GM21526 (cell line): ENCODE measurements around the gene NME1.
"Not testable (repeated sequence)": the region's sequence is repeated elsewhere in the genome, so short reads cannot be mapped to it uniquely, and the experiment has no call there.

Experiments
- ATAC-seq: cut with Tn5 transposase; IDR thresholded peaks from one replicate; pipeline ENCODE4 v1.9.1; 2021; ENCODE audit warnings: moderate library complexity; ENCODE audit not compliant: unreplicated experiment, low FRiP score

Gene NME1

GRCh38 chr17:51144266-51145022, 8.9 kb upstream of the NME1 start:
- no peak for ATAC-seq

GRCh38 chr17:51147650-51148049, 5.7 kb upstream of the NME1 start:
- ATAC-seq, result no peak

- no peak for ATAC-seq
These were observed 4.2 kb upstream of the NME1 start for GRCh38 chr17:51149163-51149562.

- no peak for ATAC-seq
These were observed 2.4 kb upstream of the NME1 start for GRCh38 chr17:51150932-51151331.

GRCh38 chr17:51152766-51153209, 571 bp upstream of the NME1 start:
- peak; percentile 9 for ATAC-seq

- ATAC-seq, result no peak
These were observed 817 bp downstream of the NME1 start for GRCh38 chr17:51154176-51154575.

GRCh38 chr17:51155416-51155815, 2.1 kb downstream of the NME1 start:
- ATAC-seq, result no peak

GRCh38 chr17:51159604-51160003, 6.2 kb downstream of the NME1 start:
- ATAC-seq, result no peak

- no peak for ATAC-seq
These were observed 8.2 kb downstream of the NME1 start for GRCh38 chr17:51161541-51161940.

- no peak for ATAC-seq
These were observed 11.7 kb downstream of the NME1 start for GRCh38 chr17:51164911-51165679.

- peak; percentile 15 for ATAC-seq
These were observed 12.4 kb downstream of the NME1 start for GRCh38 chr17:51165680-51166197.

- peak; percentile 77 for ATAC-seq
These were observed 13.0 kb downstream of the NME1 start, which contains the start of gene NME2 for GRCh38 chr17:51166198-51166986. Gene NME2 (plus strand): TSS chr17:51166411. CDS start chr17:51166831, 420 bp downstream.

GRCh38 chr17:51166987-51167931, 13.9 kb downstream of the NME1 start:
- ATAC-seq, result peak; percentile 44

GRCh38 chr17:51169340-51169739, 16.0 kb downstream of the NME1 start:
- ATAC-seq, result no peak

GRCh38 chr17:51170736-51171135, 17.4 kb downstream of the NME1 start:
- ATAC-seq, result no peak

- ATAC-seq, result not testable (repeated sequence)
These were observed 18.7 kb downstream of the NME1 start for GRCh38 chr17:51172030-51172429.

- ATAC-seq, result no peak
These were observed 27.1 kb downstream of the NME1 start for GRCh38 chr17:51180486-51180885.

- ATAC-seq, result no peak
These were observed 30.8 kb downstream of the NME1 start for GRCh38 chr17:51184124-51184523.

GRCh38 chr17:51185763-51186332, 32.5 kb downstream of the NME1 start:
- ATAC-seq, result no peak
